HEK293T (cell line): ENCODE data around the gene RASA2.

ENCODE experiments used
- CTCF ChIA-PET: fragments of 350-600 bp; formaldehyde crosslinking; extraction: SDS; loops from one replicate; lab custom pipeline; 2021; ENCODE audit warnings: antibody characterized with exemption, inconsistent platforms; lab: Yijun Ruan, JAX
- POLR2A ChIA-PET: fragments of 350-600 bp; formaldehyde crosslinking; extraction: SDS; loops from one replicate; lab custom pipeline; 2020; ENCODE audit warnings: antibody characterized with exemption, inconsistent platforms; lab: Yijun Ruan, JAX
- DNase-seq: peaks from one replicate; pipeline ENCODE4 v3.0.0; 2012; ENCODE audit warnings: mixed read lengths; ENCODE audit errors: extremely low spot score
- ARNT ChIP-seq: fragments of 450-650 bp; IDR thresholded peaks from 2 replicates; pipeline ENCODE4 v1.6.1; 2017; ENCODE audit warnings: mild to moderate bottlenecking
- BHLHE40 ChIP-seq: fragments of 450-650 bp; IDR thresholded peaks from 2 replicates; pipeline ENCODE4 v1.6.1; 2016; ENCODE audit warnings: mild to moderate bottlenecking, moderate library complexity, borderline replicate concordance
- CTBP1 ChIP-seq: fragments of 450-650 bp; IDR thresholded peaks from 2 replicates; pipeline ENCODE4 v1.6.1; 2016; ENCODE audit warnings: borderline replicate concordance
- ELF4 ChIP-seq: fragments of 450-650 bp; IDR thresholded peaks from 2 replicates; pipeline ENCODE4 v1.6.1; 2017; ENCODE audit warnings: antibody characterized with exemption
- FOXA1 ChIP-seq: fragments of 450-650 bp; IDR thresholded peaks from 2 replicates; pipeline ENCODE4 v1.6.1; 2016; ENCODE audit warnings: mild to moderate bottlenecking
- FOXK2 ChIP-seq: fragments of 450-650 bp; IDR thresholded peaks from 2 replicates; pipeline ENCODE4 v1.6.1; 2016; ENCODE audit warnings: mild to moderate bottlenecking
- FOXM1 ChIP-seq: fragments of 450-650 bp; IDR thresholded peaks from 2 replicates; pipeline ENCODE4 v1.6.1; 2017; ENCODE audit warnings: mild to moderate bottlenecking, borderline replicate concordance
- HDGF ChIP-seq: fragments of 450-650 bp; IDR thresholded peaks from 2 replicates; pipeline ENCODE4 v1.6.1; 2017; ENCODE audit warnings: antibody characterized with exemption, borderline replicate concordance
- L3MBTL2 ChIP-seq: fragments of 450-650 bp; conservative IDR thresholded peaks from 2 replicates; pipeline ENCODE4 v1.6.1; 2016; ENCODE audit warnings: mild to moderate bottlenecking
- LEF1 ChIP-seq: fragments of 450-650 bp; IDR thresholded peaks from 2 replicates; pipeline ENCODE4 v1.6.1; 2017; ENCODE audit warnings: mild to moderate bottlenecking, borderline replicate concordance
- NFRKB ChIP-seq: fragments of 450-650 bp; IDR thresholded peaks from 2 replicates; pipeline ENCODE4 v1.6.1; 2016; ENCODE audit warnings: mild to moderate bottlenecking, moderate library complexity
- SP1 ChIP-seq: fragments of 450-650 bp; IDR thresholded peaks from 2 replicates; pipeline ENCODE4 v1.6.1; 2017
- SUZ12 ChIP-seq: fragments of 450-650 bp; IDR thresholded peaks from 2 replicates; pipeline ENCODE4 v1.6.1; 2016; ENCODE audit warnings: mild to moderate bottlenecking
- TARDBP ChIP-seq: fragments of 450-650 bp; IDR thresholded peaks from 2 replicates; pipeline ENCODE4 v1.6.1; 2016
- ZNF384 ChIP-seq: fragments of 450-650 bp; IDR thresholded peaks from 2 replicates; pipeline ENCODE4 v1.6.1; 2016
- TF ChIP-seq, protein P1 (sequence below): fragments of 450-650 bp; IDR thresholded peaks from 2 replicates; pipeline ENCODE4 v1.6.1; 2016

RASA2 gene, protein sequence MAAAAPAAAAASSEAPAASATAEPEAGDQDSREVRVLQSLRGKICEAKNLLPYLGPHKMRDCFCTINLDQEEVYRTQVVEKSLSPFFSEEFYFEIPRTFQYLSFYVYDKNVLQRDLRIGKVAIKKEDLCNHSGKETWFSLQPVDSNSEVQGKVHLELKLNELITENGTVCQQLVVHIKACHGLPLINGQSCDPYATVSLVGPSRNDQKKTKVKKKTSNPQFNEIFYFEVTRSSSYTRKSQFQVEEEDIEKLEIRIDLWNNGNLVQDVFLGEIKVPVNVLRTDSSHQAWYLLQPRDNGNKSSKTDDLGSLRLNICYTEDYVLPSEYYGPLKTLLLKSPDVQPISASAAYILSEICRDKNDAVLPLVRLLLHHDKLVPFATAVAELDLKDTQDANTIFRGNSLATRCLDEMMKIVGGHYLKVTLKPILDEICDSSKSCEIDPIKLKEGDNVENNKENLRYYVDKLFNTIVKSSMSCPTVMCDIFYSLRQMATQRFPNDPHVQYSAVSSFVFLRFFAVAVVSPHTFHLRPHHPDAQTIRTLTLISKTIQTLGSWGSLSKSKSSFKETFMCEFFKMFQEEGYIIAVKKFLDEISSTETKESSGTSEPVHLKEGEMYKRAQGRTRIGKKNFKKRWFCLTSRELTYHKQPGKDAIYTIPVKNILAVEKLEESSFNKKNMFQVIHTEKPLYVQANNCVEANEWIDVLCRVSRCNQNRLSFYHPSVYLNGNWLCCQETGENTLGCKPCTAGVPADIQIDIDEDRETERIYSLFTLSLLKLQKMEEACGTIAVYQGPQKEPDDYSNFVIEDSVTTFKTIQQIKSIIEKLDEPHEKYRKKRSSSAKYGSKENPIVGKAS

DNA sequence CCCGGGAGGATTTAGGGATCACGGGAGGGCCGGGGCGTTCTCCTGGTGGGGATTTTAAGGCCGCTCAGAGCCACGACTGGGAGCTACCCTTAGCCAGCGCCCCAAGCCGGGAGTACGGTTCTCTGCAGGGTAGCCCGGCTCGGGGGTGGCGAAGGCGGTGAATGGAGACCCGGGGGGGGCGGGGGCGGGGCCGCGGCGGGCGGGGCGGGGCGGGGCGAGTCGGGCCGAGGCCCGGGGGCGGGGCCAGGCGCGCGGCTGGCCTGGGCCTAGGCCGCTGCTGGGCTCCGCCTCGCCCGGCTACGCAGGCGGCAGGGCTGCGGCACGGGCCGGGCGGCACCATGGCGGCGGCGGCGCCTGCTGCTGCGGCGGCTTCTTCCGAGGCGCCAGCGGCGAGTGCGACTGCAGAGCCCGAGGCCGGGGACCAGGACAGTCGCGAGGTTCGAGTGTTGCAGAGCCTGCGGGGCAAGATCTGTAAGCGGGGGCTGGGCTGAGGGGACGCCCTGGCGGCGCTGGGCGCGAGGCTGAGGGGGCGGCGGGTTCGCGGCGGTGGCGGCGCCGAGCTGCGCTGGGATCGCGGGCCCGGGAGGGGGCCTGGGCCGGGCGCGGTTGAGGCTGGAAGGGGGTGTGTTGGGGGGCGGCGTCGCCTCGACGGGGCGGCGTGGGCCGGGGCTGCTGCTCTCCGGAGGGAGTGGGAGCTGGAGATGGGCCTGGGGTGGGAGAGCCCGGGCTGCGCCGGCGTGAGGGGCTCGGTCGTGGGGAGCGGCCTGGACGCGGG lies at the start of gene RASA2:
Gene RASA2 (plus strand): TSS at position 282 of the 775 bp plus-strand sequence. CDS start 57 bp downstream, at position 339.
- POLR2A ChIA-PET: interaction anchor here (0.9 to 1.3 kb wide), 6 partner anchors 15 to 178 kb away, joined by 3 to 12 read pairs (median 3); no protein-coding TSS in a partner anchor
- TF ChIP-seq SP1: no peak
- no peak for TF ChIP-seq LEF1
- no peak for TF ChIP-seq ARNT
- no peak for TF ChIP-seq FOXK2
- TF ChIP-seq FOXA1: no peak
- no peak for TF ChIP-seq CTBP1
- TF ChIP-seq, protein P1, sequence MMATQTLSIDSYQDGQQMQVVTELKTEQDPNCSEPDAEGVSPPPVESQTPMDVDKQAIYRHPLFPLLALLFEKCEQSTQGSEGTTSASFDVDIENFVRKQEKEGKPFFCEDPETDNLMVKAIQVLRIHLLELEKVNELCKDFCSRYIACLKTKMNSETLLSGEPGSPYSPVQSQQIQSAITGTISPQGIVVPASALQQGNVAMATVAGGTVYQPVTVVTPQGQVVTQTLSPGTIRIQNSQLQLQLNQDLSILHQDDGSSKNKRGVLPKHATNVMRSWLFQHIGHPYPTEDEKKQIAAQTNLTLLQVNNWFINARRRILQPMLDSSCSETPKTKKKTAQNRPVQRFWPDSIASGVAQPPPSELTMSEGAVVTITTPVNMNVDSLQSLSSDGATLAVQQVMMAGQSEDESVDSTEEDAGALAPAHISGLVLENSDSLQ: no peak
- no peak for TF ChIP-seq TARDBP
- no peak for TF ChIP-seq ZNF384
- TF ChIP-seq ELF4: no peak
- no peak for TF ChIP-seq NFRKB
- no peak for TF ChIP-seq SUZ12
- TF ChIP-seq FOXM1: no peak
- TF ChIP-seq HDGF: no peak
- no peak for TF ChIP-seq L3MBTL2
- CTCF ChIA-PET: interaction anchor here (0.6 kb wide), 2 partner anchors 60 to 175 kb away, joined by 3 to 7 read pairs; no protein-coding TSS in a partner anchor
- peak; percentile 89 for DNase-seq

DNA sequence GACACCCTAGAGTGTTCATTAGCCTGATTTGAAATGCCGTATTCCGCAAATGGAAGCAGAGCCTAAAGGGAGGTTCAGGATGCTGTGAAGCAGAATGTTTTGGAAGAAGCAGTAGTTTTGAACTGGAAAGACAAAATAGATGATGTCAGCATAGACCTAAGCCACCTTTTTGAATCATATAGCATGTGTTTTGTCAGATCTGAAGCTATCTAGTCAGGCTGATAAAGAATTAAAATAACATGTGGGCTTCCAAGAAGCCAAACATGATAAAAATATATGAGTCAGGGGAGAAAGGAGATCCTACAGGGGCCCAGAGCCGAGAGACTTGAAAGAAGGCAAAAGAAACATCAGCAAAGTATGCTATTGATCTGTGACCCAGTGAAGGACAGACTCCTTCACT lies 47.2 kb upstream of the RASA2 start:
- no peak for TF ChIP-seq ZNF384
- TF ChIP-seq SP1: no peak
- no peak for TF ChIP-seq ARNT
- no peak for TF ChIP-seq TARDBP
- no peak for TF ChIP-seq CTBP1
- TF ChIP-seq NFRKB: no peak
- TF ChIP-seq, protein P1: no peak
- TF ChIP-seq BHLHE40: no peak
- no peak for TF ChIP-seq SUZ12
- no peak for TF ChIP-seq FOXM1
- TF ChIP-seq FOXK2: no peak
- no peak for TF ChIP-seq FOXA1
- TF ChIP-seq L3MBTL2: no peak
- TF ChIP-seq ELF4: no peak
- no peak for DNase-seq

DNA sequence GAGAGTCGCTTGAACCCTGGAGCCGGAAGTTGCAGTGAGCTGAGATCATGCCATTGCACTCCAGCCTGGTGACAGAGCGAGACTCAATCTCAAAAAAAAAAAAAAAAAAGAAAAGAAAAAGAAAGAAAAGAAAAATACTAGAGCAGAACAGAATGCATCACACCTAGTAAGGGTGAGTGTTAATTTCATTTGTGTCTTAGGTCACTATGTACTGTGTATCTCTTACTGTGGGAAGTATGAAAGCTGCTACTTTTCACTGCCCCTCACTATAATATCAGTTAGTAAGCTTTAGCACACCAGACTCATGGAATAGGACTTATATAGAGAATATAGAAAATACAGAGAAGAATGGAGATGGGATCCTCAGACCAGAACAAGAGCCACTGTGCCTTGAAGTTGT lies 45.9 kb upstream of the RASA2 start:
- TF ChIP-seq ELF4: no peak
- no peak for TF ChIP-seq FOXM1
- TF ChIP-seq FOXK2: no peak
- TF ChIP-seq NFRKB: no peak
- no peak for TF ChIP-seq SUZ12
- TF ChIP-seq FOXA1: no peak
- TF ChIP-seq, protein P1: no peak
- no peak for TF ChIP-seq HDGF
- TF ChIP-seq L3MBTL2: no peak
- TF ChIP-seq CTBP1: no peak
- TF ChIP-seq BHLHE40: no peak
- no peak for TF ChIP-seq ARNT
- TF ChIP-seq LEF1: no peak
- TF ChIP-seq TARDBP: no peak
- TF ChIP-seq ZNF384: no peak
- no peak for TF ChIP-seq SP1
- ChIA-PET POLR2A (no interaction called here), CTCF (interaction anchor here (0.7 to 1.4 kb wide), 5 partner anchors 9 to 104 kb away, joined by 3 to 11 read pairs (median 4); no protein-coding TSS in a partner anchor)
- DNase-seq: no peak

More for the DNA sequence above, 47.2 kb upstream of the RASA2 start:
- POLR2A ChIA-PET: no interaction called here
- CTCF ChIA-PET: interaction anchor here (0.7 kb wide), 1 partner anchor 15 kb away, joined by 5 read pairs; no protein-coding TSS in a partner anchor

DNA sequence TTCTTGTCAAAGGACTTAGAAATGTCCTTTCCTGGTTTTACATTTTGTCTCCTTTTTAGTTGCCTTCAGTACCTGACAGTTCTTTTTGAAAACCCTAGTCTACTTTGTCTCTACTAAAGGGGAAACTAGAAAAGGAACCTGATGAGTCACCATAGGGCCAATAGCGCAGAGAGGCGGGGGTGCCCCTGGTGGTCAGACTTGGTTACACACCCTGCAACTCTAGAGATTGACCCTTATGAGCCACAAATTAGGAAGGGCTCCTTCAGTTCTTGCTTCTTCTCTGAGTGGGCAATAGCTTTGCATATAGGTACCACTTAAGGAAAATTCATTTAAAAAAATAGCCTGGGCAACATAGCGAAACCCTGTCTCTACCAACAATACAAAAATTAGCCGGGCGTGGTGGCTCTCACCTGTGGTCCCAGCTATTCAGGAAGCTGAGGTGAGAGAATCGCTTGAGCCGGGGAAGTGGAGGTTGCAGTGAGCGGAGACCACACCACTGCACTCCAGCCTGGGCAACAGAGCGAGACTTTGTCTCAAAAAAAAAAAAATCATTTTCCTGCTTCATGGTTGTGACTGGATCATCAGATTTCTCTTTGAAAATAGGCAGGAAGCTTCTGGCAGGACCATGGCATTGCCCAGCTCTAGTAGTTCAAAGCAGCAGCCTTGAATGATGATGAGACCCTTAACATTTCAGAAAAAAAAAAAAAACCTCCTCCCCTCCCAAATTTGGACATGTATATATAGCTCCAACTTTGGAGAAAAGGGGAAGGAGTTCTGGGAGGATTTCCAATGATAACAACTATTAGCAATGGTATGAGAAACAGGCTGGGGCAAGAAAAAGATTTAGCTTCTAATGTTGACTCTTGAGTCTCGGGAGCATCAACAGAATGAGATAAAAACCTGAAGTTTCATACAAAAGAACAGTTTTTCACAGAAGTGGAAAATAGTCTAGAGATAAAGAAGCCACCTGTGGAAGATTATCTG lies 45.2 kb upstream of the RASA2 start:
- POLR2A ChIA-PET: interaction anchor here (1.2 kb wide), 1 partner anchor 73 kb away, joined by 3 read pairs; the partner anchor contains the start of gene ZBTB38
- CTCF ChIA-PET: interaction anchor here (0.6 to 1.4 kb wide), 7 partner anchors 13 to 309 kb away, joined by 3 to 11 read pairs (median 4); no protein-coding TSS in a partner anchor
- peak; percentile 78 for DNase-seq
- TF ChIP-seq ELF4 (no peak), L3MBTL2 (no peak), HDGF (no peak), FOXA1 (no peak), ZNF384 (no peak), TARDBP (no peak), NFRKB (no peak), FOXK2 (no peak), FOXM1 (no peak), ARNT (no peak), SP1 (no peak), CTBP1 (no peak), LEF1 (no peak), BHLHE40 (no peak), SUZ12 (no peak)
- TF ChIP-seq, protein P1: no peak
